Neural progenitor cell (in vitro differentiated cells): ENCODE data around the gene KAZN. TPM values are rescaled to one million over a fixed set of nuclear protein-coding genes. Genes with fewer than 3 reads are reported as not detected.

ENCODE experiments used
- DNase-seq: peaks from one replicate; pipeline ENCODE4 v3.0.0-alpha.2; 2016; ENCODE audit warnings: low spot score
- H2AFZ ChIP-seq: fragments of 200-600 bp; sonication (generic); replicated peaks from 2 replicates; pipeline ENCODE4 v1.6.1; 2016; ENCODE audit warnings: antibody characterized with exemption
- H3F3A ChIP-seq: fragments of 200-600 bp; sonication (generic); 2 replicates; pipeline ENCODE4 v1.6.1; 2016; ENCODE audit warnings: antibody characterized with exemption, low read depth
- H3K27ac ChIP-seq: fragments of 200-600 bp; sonication (generic); 2 replicates; pipeline ENCODE4 v1.5.1; 2016; ENCODE audit warnings: mild to moderate bottlenecking
- H3K27me3 ChIP-seq: fragments of 200-600 bp; sonication (generic); 2 replicates; pipeline ENCODE4 v1.6.1; 2016; ENCODE audit warnings: mild to moderate bottlenecking, moderate library complexity
- H3K36me3 ChIP-seq: fragments of 200-600 bp; sonication (generic); 2 replicates; pipeline ENCODE4 v1.5.1; 2016
- H3K4me1 ChIP-seq: fragments of 200-600 bp; sonication (generic); 2 replicates; pipeline ENCODE4 v1.6.1; 2016; ENCODE audit warnings: mixed run types
- H3K4me2 ChIP-seq: fragments of 200-600 bp; sonication (generic); 2 replicates; pipeline ENCODE4 v1.6.1; 2016
- H3K4me3 ChIP-seq: fragments of 200-600 bp; sonication (generic); 2 replicates; pipeline ENCODE4 v1.5.1; 2016
- H3K79me2 ChIP-seq: fragments of 200-600 bp; sonication (generic); 2 replicates; pipeline ENCODE4 v1.6.1; 2016; ENCODE audit warnings: low read depth
- H3K9ac ChIP-seq: fragments of 200-600 bp; sonication (generic); 2 replicates; pipeline ENCODE4 v1.6.1; 2016
- H3K9me3 ChIP-seq: fragments of 200-600 bp; sonication (generic); 2 replicates; pipeline ENCODE4 v1.5.1; 2016; ENCODE audit warnings: low read depth
- H4K20me1 ChIP-seq: fragments of 200-600 bp; sonication (generic); 2 replicates; pipeline ENCODE4 v1.6.1; 2016; ENCODE audit warnings: low read depth
- H3K27ac Mint-ChIP-seq: 3 replicates; pipeline ENCODE4 v1.8.0; 2021; ENCODE audit warnings: mixed read lengths
- H3K27me3 Mint-ChIP-seq: 2 replicates; pipeline ENCODE4 v1.8.0; 2022; ENCODE audit warnings: low read depth, mild to moderate bottlenecking, inconsistent platforms, moderate library complexity, mixed read lengths; ENCODE audit not compliant: insufficient read depth
- H3K36me3 Mint-ChIP-seq: 3 replicates; pipeline ENCODE4 v1.8.0; 2021; ENCODE audit warnings: mixed read lengths
- H3K4me1 Mint-ChIP-seq: 3 replicates; pipeline ENCODE4 v1.8.0; 2021; ENCODE audit warnings: mixed read lengths
- H3K4me3 Mint-ChIP-seq: 3 replicates; pipeline ENCODE4 v1.8.0; 2021; ENCODE audit warnings: mild to moderate bottlenecking, moderate library complexity, mixed read lengths
- H3K9me3 Mint-ChIP-seq: 3 replicates; pipeline ENCODE4 v1.8.0; 2020; ENCODE audit warnings: mixed read lengths
- EZH2 ChIP-seq: fragments of 200-600 bp; sonication (generic); IDR thresholded peaks from 2 replicates; pipeline ENCODE4 v1.6.1; 2017; ENCODE audit warnings: antibody characterized with exemption, mild to moderate bottlenecking, moderate library complexity
- EZH2phosphoT487 ChIP-seq: fragments of 200-600 bp; sonication (generic); IDR thresholded peaks from 2 replicates; pipeline ENCODE4 v1.6.1; 2017; ENCODE audit warnings: antibody characterized with exemption
- total RNA-seq: library from RNA; depleted of rRNA; stranded (reverse); fragments of >200 nt; gene quantifications from 2 replicates; pipeline ENCODE4 v1.2.3, GENCODE V29; 2015; ENCODE audit warnings: low replicate concordance
- TF ChIP-seq, protein P1 (sequence below): fragments of 200-600 bp; sonication (generic); IDR thresholded peaks from 2 replicates; pipeline ENCODE4 v1.5.1; 2017; ENCODE audit warnings: antibody characterized with exemption, mild to moderate bottlenecking

KAZN gene
- total RNA-seq, 1 donor from 2014 or later: 6.1 TPM

DNA sequence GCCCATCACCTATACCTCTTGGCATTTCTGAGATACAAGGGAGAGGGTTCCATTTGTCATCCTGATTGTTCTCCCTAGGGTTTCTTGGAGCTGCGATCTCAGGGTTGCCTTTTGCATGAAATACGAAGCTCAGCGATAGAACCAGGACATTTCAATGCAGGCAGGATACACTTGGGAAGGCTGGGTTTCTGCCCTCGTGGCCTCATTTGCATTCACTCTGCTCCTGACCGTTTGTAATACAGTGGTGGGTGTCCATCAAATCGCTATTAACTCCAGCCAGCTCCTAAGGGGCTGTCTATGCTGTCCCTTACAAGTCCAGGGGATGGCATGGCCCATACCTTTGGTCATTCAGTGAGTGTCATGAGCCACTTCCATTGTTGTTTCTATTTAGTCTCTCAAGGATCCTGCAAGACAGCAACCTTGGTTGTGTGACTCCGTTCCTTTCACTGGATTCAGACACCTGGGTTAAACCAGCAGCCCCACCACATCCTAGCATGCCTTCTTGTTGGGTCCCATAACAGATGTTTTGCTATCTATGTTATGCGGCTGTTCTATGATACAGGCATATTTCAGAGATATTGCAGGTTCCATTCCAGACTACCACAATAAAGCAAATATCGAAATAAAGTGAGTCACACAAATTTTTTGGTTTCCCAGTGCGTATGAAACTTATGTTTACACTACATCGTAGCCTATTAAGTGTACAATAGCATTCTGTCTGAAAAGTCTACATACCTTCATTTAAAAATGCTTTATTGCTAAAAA, 18.3 kb downstream of the KAZN start:
- H3K27ac Mint-ChIP-seq: no peak overlapping the region
- no peaks in the 10 kb centered on the region for H3K9me3 ChIP-seq
- H3K4me2 ChIP-seq: no peak overlapping the region
- H3K27ac ChIP-seq: no peak overlapping the region
- H3K9me3 Mint-ChIP-seq: peaks cover 21% of the 10 kb centered on the region
- H3K36me3 Mint-ChIP-seq: peaks cover 40% of the 10 kb centered on the region
- H3K4me3 ChIP-seq: no peak overlapping the region
- no peaks in the 10 kb centered on the region for H4K20me1 ChIP-seq
- no peaks in the 10 kb centered on the region for H3K36me3 ChIP-seq
- TF ChIP-seq EZH2phosphoT487: no peak
- TF ChIP-seq, protein P1, sequence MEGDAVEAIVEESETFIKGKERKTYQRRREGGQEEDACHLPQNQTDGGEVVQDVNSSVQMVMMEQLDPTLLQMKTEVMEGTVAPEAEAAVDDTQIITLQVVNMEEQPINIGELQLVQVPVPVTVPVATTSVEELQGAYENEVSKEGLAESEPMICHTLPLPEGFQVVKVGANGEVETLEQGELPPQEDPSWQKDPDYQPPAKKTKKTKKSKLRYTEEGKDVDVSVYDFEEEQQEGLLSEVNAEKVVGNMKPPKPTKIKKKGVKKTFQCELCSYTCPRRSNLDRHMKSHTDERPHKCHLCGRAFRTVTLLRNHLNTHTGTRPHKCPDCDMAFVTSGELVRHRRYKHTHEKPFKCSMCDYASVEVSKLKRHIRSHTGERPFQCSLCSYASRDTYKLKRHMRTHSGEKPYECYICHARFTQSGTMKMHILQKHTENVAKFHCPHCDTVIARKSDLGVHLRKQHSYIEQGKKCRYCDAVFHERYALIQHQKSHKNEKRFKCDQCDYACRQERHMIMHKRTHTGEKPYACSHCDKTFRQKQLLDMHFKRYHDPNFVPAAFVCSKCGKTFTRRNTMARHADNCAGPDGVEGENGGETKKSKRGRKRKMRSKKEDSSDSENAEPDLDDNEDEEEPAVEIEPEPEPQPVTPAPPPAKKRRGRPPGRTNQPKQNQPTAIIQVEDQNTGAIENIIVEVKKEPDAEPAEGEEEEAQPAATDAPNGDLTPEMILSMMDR: no peak
- TF ChIP-seq EZH2: no peak
- H3K9ac ChIP-seq: no peak overlapping the region
- no peaks in the 10 kb centered on the region for H3K4me1 ChIP-seq
- H2AFZ ChIP-seq: no peak overlapping the region
- no peaks in the 10 kb centered on the region for H3F3A ChIP-seq
- no peak for DNase-seq
- no peak overlapping the region for H3K4me3 Mint-ChIP-seq
- no peaks in the 10 kb centered on the region for H3K27me3 Mint-ChIP-seq
- H3K27me3 ChIP-seq: no peaks in the 10 kb centered on the region
- H3K4me1 Mint-ChIP-seq: peaks cover 11% of the 10 kb centered on the region
- peaks cover 8% of the 10 kb centered on the region for H3K79me2 ChIP-seq

DNA sequence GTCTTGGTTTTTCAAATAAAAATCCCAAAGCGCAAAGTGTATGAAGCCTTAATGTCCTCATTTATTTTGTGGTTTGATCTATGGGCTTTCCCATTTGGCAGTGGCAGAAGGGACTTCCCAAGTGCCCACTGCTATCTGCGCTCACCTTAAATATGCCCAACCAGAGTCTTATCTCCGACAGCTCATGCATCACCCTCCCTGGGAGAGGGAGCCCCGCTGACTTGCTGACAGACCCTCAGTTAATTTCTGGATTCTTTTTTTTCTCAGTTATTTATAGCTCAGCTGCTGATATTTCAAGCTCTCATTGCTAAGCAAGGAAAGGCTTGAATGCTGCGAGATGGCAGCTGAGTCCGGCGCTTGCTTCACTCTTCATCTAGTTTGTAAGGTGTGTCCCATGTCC, 19.3 kb downstream of the KAZN start:
- Histone ChIP-seq H4K20me1 (no peaks in the 10 kb centered on the region), H2AFZ (no peak overlapping the region), H3K27ac (no peak overlapping the region), H3F3A (no peaks in the 10 kb centered on the region), H3K79me2 (peaks cover 11% of the 10 kb centered on the region), H3K9me3 (no peaks in the 10 kb centered on the region), H3K4me3 (no peak overlapping the region), H3K36me3 (no peaks in the 10 kb centered on the region), H3K27me3 (no peaks in the 10 kb centered on the region), H3K9ac (no peak overlapping the region), H3K4me2 (no peak overlapping the region), H3K4me1 (no peaks in the 10 kb centered on the region)
- no peak overlapping the region for H3K4me3 Mint-ChIP-seq
- no peaks in the 10 kb centered on the region for H3K27me3 Mint-ChIP-seq
- H3K27ac Mint-ChIP-seq: no peak overlapping the region
- peaks cover 40% of the 10 kb centered on the region for H3K36me3 Mint-ChIP-seq
- H3K4me1 Mint-ChIP-seq: peaks cover 11% of the 10 kb centered on the region
- peaks cover 21% of the 10 kb centered on the region for H3K9me3 Mint-ChIP-seq
- no peak for DNase-seq
- TF ChIP-seq EZH2 (no peak), EZH2phosphoT487 (no peak)
- TF ChIP-seq, protein P1: no peak

DNA sequence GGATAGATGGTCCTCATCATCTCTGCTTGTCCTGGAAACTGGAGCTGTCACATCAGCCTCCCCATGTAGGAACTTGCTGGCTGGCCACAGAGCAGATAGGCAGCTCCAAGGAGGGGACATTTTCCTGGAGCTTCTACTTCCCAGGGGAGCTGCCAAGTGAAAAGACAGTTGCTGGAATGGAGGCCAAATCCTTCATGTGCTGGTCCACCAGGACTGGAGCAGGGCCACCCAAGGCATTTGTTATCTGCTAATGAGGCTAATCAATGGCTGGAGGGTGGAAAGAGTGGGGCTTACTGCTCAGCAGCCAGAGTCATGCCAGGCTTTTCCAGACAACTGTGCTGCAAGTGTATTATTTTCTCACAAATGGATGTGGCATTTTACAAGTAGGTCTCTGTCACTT, 22.5 kb downstream of the KAZN start:
- Histone ChIP-seq H3K27ac (no peak overlapping the region), H2AFZ (no peak overlapping the region), H3K9me3 (no peaks in the 10 kb centered on the region), H3K9ac (no peak overlapping the region), H3K36me3 (no peaks in the 10 kb centered on the region), H3K4me1 (peaks cover 16% of the 10 kb centered on the region), H3F3A (peaks cover 16% of the 10 kb centered on the region), H3K27me3 (no peaks in the 10 kb centered on the region), H3K79me2 (peaks cover 28% of the 10 kb centered on the region), H3K4me2 (no peak overlapping the region), H4K20me1 (no peaks in the 10 kb centered on the region), H3K4me3 (no peak overlapping the region)
- no peak overlapping the region for H3K27ac Mint-ChIP-seq
- H3K9me3 Mint-ChIP-seq: peaks cover 15% of the 10 kb centered on the region
- H3K36me3 Mint-ChIP-seq: peaks cover 29% of the 10 kb centered on the region
- H3K27me3 Mint-ChIP-seq: peaks cover 2% of the 10 kb centered on the region
- no peak overlapping the region for H3K4me3 Mint-ChIP-seq
- peaks cover 22% of the 10 kb centered on the region for H3K4me1 Mint-ChIP-seq
- TF ChIP-seq EZH2 (no peak), EZH2phosphoT487 (no peak)
- TF ChIP-seq, protein P1: no peak
- no peak for DNase-seq
